ENCODE results near the gene RUVBL2. TPM values are rescaled to one million over a fixed set of nuclear protein-coding genes. Genes with fewer than 3 reads are reported as not detected.
"Not testable (repeated sequence)": the region's sequence is repeated elsewhere in the genome, so short reads cannot be mapped to it uniquely, and the experiment has no call there.

RUVBL2 gene
- total and polyA plus RNA-seq, 2 donors (not counting 3 experiments of a cell fraction or from before 2014, with no cell fraction given) = 115 to 185 TPM

GRCh38 chr19:49056101-49056901 is 62.6 kb downstream of the RUVBL2 start:
- BruUV-seq (replicated peaks) = no TSS peak
- peak; percentile 62 for DNase-seq (ENCODE audit: low read depth, low spot score)
- no peaks in the 10 kb centered on the region for H3K9me3 ChIP-seq (replicated peaks; ENCODE audit: control insufficient read depth, insufficient read depth, low read length)
- no peaks in the 10 kb centered on the region for H3K27me3 ChIP-seq (ENCODE audit: control insufficient read depth in 2 of 2, insufficient read depth in 2 of 2, low read length in 2 of 2)
- intact Hi-C loops (cut with micrococcal nuclease) (no loop called here), dilution Hi-C loops (cut with MboI; ENCODE audit: extremely low pct_ligation_motif_present, low sequenced_read_pairs) (no loop called here)
- no peak overlapping the region for H3K27ac ChIP-seq (ENCODE audit: insufficient read depth, low read depth, low read length)
- H3K4me2 ChIP-seq (ENCODE audit: insufficient read depth, low read length) = peak overlapping the region; percentile 66
- peak overlapping the region; percentile 30 to 55 (median 46) for H3K4me3 ChIP-seq (replicated peaks in 1 of 3; ENCODE audit: insufficient read depth in 1 of 3, low read depth in 1 of 3, low read length in 3 of 3)
- H3K36me3 ChIP-seq (ENCODE audit: control insufficient read depth in 2 of 2, extremely low read depth in 1 of 2, insufficient read depth in 2 of 2, low read length in 2 of 2) = no peaks in the 10 kb centered on the region
- no peaks in the 10 kb centered on the region for H4K20me1 ChIP-seq (replicated peaks; ENCODE audit: control insufficient read depth, extremely low read depth, insufficient read depth, low read length)
- TF ChIP-seq POLR2A (IDR thresholded peaks at IDR 0.05; ENCODE audit: low read depth, low read length) = no peak
- TF ChIP-seq MAX (IDR thresholded peaks at IDR 0.05; ENCODE audit: insufficient read depth, insufficient read length) = no peak
- TF ChIP-seq POLR2AphosphoS5 (IDR thresholded peaks at IDR 0.05; ENCODE audit: insufficient read depth, low read depth, low read length) = no peak
- peak; percentile 13 to 41 for TF ChIP-seq CTCF (IDR thresholded peaks at IDR 0.05; ENCODE audit: extremely low read depth in 1 of 2, insufficient read depth in 1 of 2, low read depth in 1 of 2, low read length in 2 of 2)
- peak; percentile 82 for FAIRE-seq
- CTCF ChIA-PET = interaction anchor here (0.9 to 1.8 kb wide), 10 partner anchors 13 to 152 kb away, joined by 3 to 9 read pairs (median 4); partner anchors contain the start of genes GYS1 and RUVBL2
- POLR2A ChIA-PET = no interaction called here
- H3K4me1 ChIP-seq (ENCODE audit: control insufficient read depth, extremely low read depth, insufficient read depth, low read length) = peaks cover 11% of the 10 kb centered on the region
- H3K79me2 ChIP-seq (ENCODE audit: control insufficient read depth, insufficient read depth, low read length) = no peaks in the 10 kb centered on the region
- H2AFZ ChIP-seq (ENCODE audit: low read depth, low read length) = peak overlapping the region; percentile 91
- no peak overlapping the region for H3K9ac ChIP-seq (replicated peaks; ENCODE audit: extremely low read depth, insufficient read depth, low read length)
- H3K9me1 ChIP-seq (replicated peaks; ENCODE audit: control insufficient read depth, extremely low read depth, insufficient read depth, low read length) = no peaks in the 10 kb centered on the region

- H3K27me3 ChIP-seq (ENCODE audit: control insufficient read depth in 2 of 2, insufficient read depth in 2 of 2, low read length in 2 of 2); POLR2A ChIA-PET; FAIRE-seq; H3K36me3 ChIP-seq (ENCODE audit: control insufficient read depth in 2 of 2, extremely low read depth in 1 of 2, insufficient read depth in 2 of 2, low read length in 2 of 2); H4K20me1 ChIP-seq (replicated peaks; ENCODE audit: control insufficient read depth, extremely low read depth, insufficient read depth, low read length); H3K9me1 ChIP-seq (replicated peaks; ENCODE audit: control insufficient read depth, extremely low read depth, insufficient read depth, low read length); DNase-seq (ENCODE audit: low read depth, low spot score); dilution Hi-C loops (cut with MboI; ENCODE audit: extremely low pct_ligation_motif_present, low sequenced_read_pairs); H3K79me2 ChIP-seq (ENCODE audit: control insufficient read depth, insufficient read depth, low read length); BruUV-seq (replicated peaks); H3K27ac ChIP-seq (ENCODE audit: insufficient read depth, low read depth, low read length); H3K9ac ChIP-seq (replicated peaks; ENCODE audit: extremely low read depth, insufficient read depth, low read length); H3K9me3 ChIP-seq (replicated peaks; ENCODE audit: control insufficient read depth, insufficient read depth, low read length): not testable (repeated sequence)
- CTCF ChIA-PET = interaction anchor here (0.8 to 1.8 kb wide), 10 partner anchors 10 to 168 kb away, joined by 3 to 9 read pairs (median 4); no protein-coding TSS in a partner anchor
- intact Hi-C loops (cut with micrococcal nuclease) = loop anchor here (1.0 kb wide), 1 partner anchor 10 kb away; no protein-coding TSS in a partner anchor
- Histone ChIP-seq H3K4me3 (replicated peaks in 1 of 3; ENCODE audit: insufficient read depth in 1 of 3, low read depth in 1 of 3, low read length in 3 of 3) (peak overlapping the region in 2 of 3 experiments; percentile 30 to 55), H3K4me2 (ENCODE audit: insufficient read depth, low read length) (peak overlapping the region; percentile 66), H3K4me1 (ENCODE audit: control insufficient read depth, extremely low read depth, insufficient read depth, low read length) (peaks cover 11% of the 10 kb centered on the region), H2AFZ (ENCODE audit: low read depth, low read length) (peak overlapping the region; percentile 91)
These were observed 63.4 kb downstream of the RUVBL2 start for GRCh38 chr19:49056902-49057596.
